Measurements from ENCODE around the gene PNPLA1.

DNA sequence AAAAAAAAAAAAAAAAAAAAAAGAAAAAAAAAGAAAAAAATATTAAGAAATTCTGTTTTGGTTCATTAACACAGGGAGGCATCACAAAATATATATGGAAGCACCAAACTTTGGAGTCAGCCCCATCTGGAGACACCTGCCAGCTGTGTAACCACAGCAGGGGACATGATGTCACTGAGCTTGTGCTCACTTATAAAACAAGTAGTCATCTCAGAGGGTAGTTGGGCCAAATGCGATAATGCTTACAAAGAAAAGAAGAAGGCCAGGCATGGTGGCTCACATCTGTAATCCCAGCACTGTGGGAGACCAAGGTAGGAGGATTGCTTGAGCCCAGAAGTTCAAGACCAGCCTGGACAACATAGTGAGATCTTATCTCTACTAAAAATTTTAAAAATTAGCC is 68.0 kb downstream of the PNPLA1 start:
- TF ChIP-seq, protein P1, sequence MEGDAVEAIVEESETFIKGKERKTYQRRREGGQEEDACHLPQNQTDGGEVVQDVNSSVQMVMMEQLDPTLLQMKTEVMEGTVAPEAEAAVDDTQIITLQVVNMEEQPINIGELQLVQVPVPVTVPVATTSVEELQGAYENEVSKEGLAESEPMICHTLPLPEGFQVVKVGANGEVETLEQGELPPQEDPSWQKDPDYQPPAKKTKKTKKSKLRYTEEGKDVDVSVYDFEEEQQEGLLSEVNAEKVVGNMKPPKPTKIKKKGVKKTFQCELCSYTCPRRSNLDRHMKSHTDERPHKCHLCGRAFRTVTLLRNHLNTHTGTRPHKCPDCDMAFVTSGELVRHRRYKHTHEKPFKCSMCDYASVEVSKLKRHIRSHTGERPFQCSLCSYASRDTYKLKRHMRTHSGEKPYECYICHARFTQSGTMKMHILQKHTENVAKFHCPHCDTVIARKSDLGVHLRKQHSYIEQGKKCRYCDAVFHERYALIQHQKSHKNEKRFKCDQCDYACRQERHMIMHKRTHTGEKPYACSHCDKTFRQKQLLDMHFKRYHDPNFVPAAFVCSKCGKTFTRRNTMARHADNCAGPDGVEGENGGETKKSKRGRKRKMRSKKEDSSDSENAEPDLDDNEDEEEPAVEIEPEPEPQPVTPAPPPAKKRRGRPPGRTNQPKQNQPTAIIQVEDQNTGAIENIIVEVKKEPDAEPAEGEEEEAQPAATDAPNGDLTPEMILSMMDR (IDR thresholded peaks at IDR 0.05): no peak
- TF ChIP-seq POLR2A (IDR thresholded peaks at IDR 0.05): no peak
